Activated gamma-delta T cell (primary cell): ENCODE results near the gene NECAP2.
"Not testable (repeated sequence)": the region's sequence is repeated elsewhere in the genome, so short reads cannot be mapped to it uniquely, and the experiment has no call there.

Source experiments
- DNase-seq: peaks from one replicate; lab custom pipeline; 2025; lab: John Stamatoyannopoulos, UW

The NECAP2 gene

DNA sequence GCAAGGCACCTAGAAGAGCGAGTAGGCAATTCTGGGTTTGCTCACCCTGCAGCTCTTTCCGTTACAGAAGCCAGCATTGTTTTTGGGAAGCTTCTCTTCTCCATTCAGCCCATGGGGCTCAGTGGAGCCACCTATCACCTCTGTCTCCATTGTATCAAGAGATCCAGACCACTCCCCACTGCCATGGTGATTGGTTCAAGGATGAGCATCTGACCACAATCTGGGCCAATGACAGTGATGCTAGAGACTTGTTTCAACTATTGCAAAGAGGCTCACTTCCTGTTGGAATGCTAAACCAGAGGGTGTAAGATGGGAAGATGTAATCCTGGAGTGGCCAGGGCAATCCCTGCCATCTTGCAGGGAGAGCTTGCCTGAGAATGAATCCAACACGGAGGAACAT is 9.9 kb upstream of the NECAP2 start:
- DNase-seq = no peak

GRCh38 chr1:16433030-16433429 is 7.5 kb upstream of the NECAP2 start:
- DNase-seq = no peak

DNA sequence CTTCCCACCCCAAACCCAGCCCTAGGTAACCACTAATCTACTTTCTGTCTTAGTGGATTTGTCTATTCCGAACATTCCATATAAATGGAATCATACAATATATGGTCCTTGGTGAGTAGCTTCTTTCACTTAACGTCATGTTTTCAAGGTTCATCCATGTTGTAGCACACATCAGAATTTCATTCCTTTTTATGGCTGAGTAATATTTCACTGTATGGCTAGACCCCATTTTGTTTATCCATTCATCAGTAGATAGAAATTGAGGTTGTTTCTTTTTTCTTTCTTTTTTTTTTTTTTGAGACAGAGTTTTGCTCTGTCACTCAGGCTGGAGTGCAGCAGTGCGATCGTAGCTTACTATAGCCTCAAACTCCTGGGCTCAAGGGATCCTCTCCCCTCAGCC is 6.5 kb upstream of the NECAP2 start:
- no peak for DNase-seq

GRCh38 chr1:16434501-16434900 is 6.0 kb upstream of the NECAP2 start:
- no peak for DNase-seq

GRCh38 chr1:16436946-16437474 is 3.5 kb upstream of the NECAP2 start, which contains the start of gene SPATA21:
Gene SPATA21 (minus strand): TSS chr1:16437424. CDS start chr1:16431371, 6,053 bp downstream.
- no peak for DNase-seq

GRCh38 chr1:16438516-16438915 is 2.0 kb upstream of the NECAP2 start:
- DNase-seq = no peak

GRCh38 chr1:16438924-16439323 is 1.6 kb upstream of the NECAP2 start:
- no peak for DNase-seq

- DNase-seq = no peak
These were observed 424 bp upstream of the NECAP2 start for GRCh38 chr1:16440131-16440469.

GRCh38 chr1:16441282-16441665 is 750 bp downstream of the NECAP2 start:
- DNase-seq = no peak

DNA sequence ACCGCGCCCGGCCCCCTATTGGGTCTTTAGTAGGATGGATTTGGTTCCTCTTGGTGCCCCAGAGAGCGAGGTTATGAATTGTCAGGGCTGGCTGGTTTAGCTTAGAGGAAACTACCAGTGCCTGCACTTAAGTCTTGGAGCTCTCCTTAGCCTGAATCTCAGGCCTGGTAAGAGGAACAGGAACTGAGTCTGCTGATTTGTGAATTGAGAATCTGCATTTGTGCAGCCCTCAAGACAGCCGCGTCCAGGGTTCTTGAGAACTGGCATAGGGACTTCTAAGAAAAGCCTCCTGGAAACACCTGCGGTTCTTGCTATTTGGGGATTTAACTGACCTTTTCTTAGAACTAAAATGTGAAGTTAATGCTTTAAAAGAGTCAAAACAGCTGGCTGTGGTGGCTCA is 1.7 kb downstream of the NECAP2 start:
- DNase-seq = no peak

DNA sequence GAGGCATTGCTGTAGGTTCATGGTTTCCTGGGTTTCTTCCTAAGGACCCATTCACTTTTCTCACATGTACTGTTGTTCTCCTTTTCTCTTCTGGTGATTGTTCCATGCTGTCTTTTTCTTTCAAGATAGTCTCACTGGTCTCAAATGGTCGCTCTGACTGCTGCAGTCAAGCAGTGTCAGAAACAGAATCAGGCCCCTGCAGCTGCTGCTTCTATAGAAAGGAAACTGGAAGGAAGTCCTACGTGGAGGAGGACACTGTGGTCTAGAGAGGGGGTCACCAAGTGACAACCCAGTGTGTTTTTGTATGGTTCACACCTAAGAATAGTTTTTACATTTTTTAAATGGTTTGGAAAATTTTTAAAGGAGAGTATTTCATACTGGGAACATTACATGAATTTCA is 2.4 kb downstream of the NECAP2 start:
- DNase-seq = no peak

- DNase-seq = no peak
These were observed 3.6 kb downstream of the NECAP2 start for GRCh38 chr1:16443975-16444770.

DNA sequence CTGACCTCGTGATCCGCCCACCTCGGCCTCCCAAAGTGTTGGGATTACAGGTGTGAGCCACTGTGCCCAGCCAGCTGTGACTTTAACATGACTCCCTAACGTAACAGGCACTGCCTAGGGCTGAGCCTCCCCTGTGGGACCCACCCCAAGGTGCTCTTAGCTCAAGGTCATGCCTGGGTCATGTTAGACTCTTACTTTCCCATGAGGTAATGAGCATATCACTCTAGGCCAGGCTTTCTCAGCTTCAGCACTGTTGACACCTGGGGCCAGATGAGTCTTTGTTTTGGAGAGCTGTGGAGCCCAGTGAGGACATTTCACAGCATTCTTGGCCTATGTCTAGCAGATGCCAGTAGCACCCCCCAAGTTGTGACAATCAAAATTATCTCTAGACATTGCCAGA is 4.5 kb downstream of the NECAP2 start:
- no peak for DNase-seq

DNA sequence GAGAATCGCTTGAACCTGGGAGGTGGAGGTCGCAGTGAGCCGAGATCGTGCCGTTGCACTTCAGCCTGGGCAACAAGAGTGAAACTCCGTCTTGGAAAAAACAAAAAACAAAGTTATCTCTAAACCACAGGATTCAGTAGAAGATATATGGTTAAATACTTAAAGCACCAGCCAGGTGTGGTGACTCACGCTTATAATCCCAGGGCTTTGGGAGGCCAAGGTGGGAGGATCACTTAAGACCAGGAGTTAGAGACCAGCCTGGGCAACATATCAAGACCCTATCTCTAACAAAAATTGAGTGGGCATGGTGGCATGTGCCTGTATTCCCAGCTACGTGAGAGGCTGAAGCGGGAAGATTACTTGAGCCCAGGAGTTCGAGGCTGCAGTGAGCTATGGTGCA is 5.6 kb downstream of the NECAP2 start:
- DNase-seq = no peak

GRCh38 chr1:16447641-16448040 is 7.1 kb downstream of the NECAP2 start:
- DNase-seq = no peak

- DNase-seq = no peak
These were observed 8.5 kb downstream of the NECAP2 start for GRCh38 chr1:16449065-16449464.

DNA sequence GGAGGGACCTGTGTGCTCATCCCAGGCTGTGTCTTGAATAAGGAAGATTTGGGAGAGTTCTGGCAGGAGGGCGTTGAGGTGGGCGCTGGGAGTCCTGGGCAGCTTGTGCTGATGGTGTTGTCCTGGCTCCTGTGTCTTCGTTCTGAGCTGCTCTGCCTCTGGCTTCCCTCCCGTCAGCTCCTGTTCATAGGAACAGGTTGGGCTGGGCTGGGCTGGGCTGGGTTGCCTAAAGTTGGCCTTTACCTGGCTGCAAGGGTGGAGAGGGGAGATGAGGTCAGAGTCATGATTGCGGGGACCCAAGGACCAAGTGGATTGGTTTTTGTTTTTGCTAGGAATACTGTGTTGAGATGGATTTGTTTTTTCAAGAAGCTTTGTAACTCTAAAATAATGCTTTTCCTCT is 9.1 kb downstream of the NECAP2 start:
- no peak for DNase-seq

DNA sequence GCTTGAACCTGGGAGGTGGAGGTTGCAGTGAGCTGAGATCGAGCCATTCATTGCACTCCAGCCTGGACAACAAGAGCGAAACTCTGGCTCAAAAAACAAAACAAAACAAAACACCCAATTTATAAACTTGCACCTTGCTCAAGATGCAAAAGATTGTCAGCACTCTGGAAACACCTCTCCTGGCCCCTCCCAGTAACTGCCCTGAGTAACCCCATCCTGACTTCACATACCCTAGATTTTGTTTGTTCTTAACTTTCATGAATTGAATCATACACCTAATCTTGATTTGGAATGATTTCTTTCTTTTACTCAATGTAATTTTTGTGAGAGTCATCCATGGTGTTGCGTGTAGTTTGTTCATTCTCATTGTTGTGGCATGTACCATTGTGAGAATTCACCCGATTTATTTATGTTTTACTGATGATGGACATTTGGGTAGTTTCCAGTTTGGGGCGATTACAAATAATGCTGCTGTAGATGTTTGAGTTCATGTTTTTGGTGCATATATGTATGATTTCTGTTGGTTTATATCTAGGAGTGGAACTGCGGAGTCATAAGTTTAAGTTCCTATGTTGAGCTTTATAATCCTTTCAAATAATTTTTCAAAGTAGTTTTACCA is 10.4 kb downstream of the NECAP2 start:
- no peak for DNase-seq

GRCh38 chr1:16451841-16452528 is 11.5 kb downstream of the NECAP2 start:
- no peak for DNase-seq

GRCh38 chr1:16454909-16455308 is 14.4 kb downstream of the NECAP2 start:
- not testable (repeated sequence) for DNase-seq

- not testable (repeated sequence) for DNase-seq
These were observed 15.6 kb downstream of the NECAP2 start for GRCh38 chr1:16456151-16456550.

- no peak for DNase-seq
These were observed 18.3 kb downstream of the NECAP2 start for GRCh38 chr1:16458831-16459230.
